Pancreas (tissue), 10 donors: ENCODE results near the gene TTLL5. TPM values are rescaled to one million over a fixed set of nuclear protein-coding genes. Genes with fewer than 3 reads are reported as not detected.

Source experiments
- ATAC-seq, 4 donors: fragments of 200-7000 bp; cut with Tn5 transposase; one replicate each; pipeline versions ENCODE4 v1.8.0 to v1.9.1; 2020; ENCODE audit warnings: mild to moderate bottlenecking in 4 of 4, moderate library complexity in 4 of 4
- DNase-seq, 6 donors: peaks; one replicate each; pipeline ENCODE4 v3.0.0-alpha.2; 2020
- FAIRE-seq: peaks from 2 replicates; lab custom pipeline; 2012; peaks lifted over from hg19 to GRCh38; lab: Jason Lieb, UNC
- H3K27ac ChIP-seq, 4 donors: fragments of 200-600 bp; sonication (generic); 1 replicate in 3 of 4; 2 replicates in 1 of 4; pipeline versions ENCODE4 v1.5.0 to v1.8.0; 2020
- H3K27me3 ChIP-seq, 4 donors: fragments of 200-600 bp; one replicate each; pipeline ENCODE4 v1.8.0; 2021
- H3K36me3 ChIP-seq, 3 donors: fragments of 200-600 bp; sonication (generic) in 1 of 3; one replicate each; pipeline versions ENCODE4 v1.5.0 to v1.8.0; 2020 to 2021
- H3K4me1 ChIP-seq, 3 donors: fragments of 200-600 bp; one replicate each; pipeline ENCODE4 v1.8.0; 2021
- H3K4me3 ChIP-seq, 4 donors: fragments of 200-600 bp; sonication (generic) in 2 of 4; one replicate each; pipeline versions ENCODE4 v1.5.0 to v1.8.0; 2020 to 2021
- H3K9me3 ChIP-seq, 4 donors: fragments of 200-600 bp; one replicate each; pipeline ENCODE4 v1.8.0; 2021
- CTCF ChIP-seq, 4 donors: fragments of 200-600 bp; sonication (generic) in 3 of 4; IDR thresholded peaks; one replicate each; pipeline versions ENCODE4 v1.5.0 to v1.8.0; 2021; ENCODE audit warnings: antibody characterized with exemption in 4 of 4
- WGBS, 2 donors: extraction: QIAGEN DNeasy Blood & Tissue Kit; methylation state at CpG; one replicate each; pipeline ENCODE4 v1.1.7; 2013; 5-methylcytosine and 5-hydroxymethylcytosine counted together
- intact Hi-C, 3 donors: fragments of 100-400 bp; cut with DNase I; formaldehyde crosslinking; loops; one replicate each; pipeline versions ENCODE4 v1.11.1 to v1.14.2; 2022
- polyA plus RNA-seq, 2 donors: library from polyadenylated mRNA; stranded (reverse); fragments of 200-250 nt; gene quantifications; one replicate each; pipeline ENCODE4 v1.2.3, GENCODE V29; 2013
- total RNA-seq, 6 donors: library from RNA; stranded (reverse); fragmentation: NEBNext Ultra II Directional in 4 of 6; extraction: Animal tissue kit (Norgen Biotek cat#: 25700) in 4 of 6; gene quantifications; one replicate each; pipeline versions ENCODE4 v1.2.1 to v1.2.4, GENCODE V29; 2021 to 2023
- donor health status: healthy with polysubstance abuse.
- donor health status: DM: no; HTN: no; CAD: no; lungs with moderate emphysema.
- donor health status: DM: no; HTN: no; CAD: no.
- donor health status: control.
- donor health status: control.
- donor health status: Bipolar disorder and iron deficiency.
- donor health status: DM: yes; HTN: yes; CAD: no.
- donor health status: DM: no; HTN: no; CAD: no.
- donor health status: DM: no; HTN: no; CAD: no.
- donor health status: DM: yes; HTN: yes; CAD: no.

The TTLL5 gene
- total and polyA plus RNA-seq, 8 donors = 7.6 to 22.6 (median 12.0) TPM

- no peaks in the 10 kb centered on the region for H3K36me3 ChIP-seq
- DNase-seq (no peak), ATAC-seq (no peak), FAIRE-seq (no peak)
- H3K4me1 ChIP-seq = no peaks in the 10 kb centered on the region
- intact Hi-C loops = loop anchor here in 1 of 3 donors (5.0 kb wide), 1 partner anchor 69 kb away; no protein-coding TSS in a partner anchor
- H3K27ac ChIP-seq = no peak overlapping the region
- H3K4me3 ChIP-seq = no peak overlapping the region
- no peaks in the 10 kb centered on the region for H3K9me3 ChIP-seq
- 93 to 94% methylated on average over 4 of the region's 4 CpGs for WGBS, 2 donors
- no peaks in the 10 kb centered on the region for H3K27me3 ChIP-seq
- TF ChIP-seq CTCF (IDR thresholded peaks at IDR 0.05) = no peak
These were observed 246.8 kb downstream of the TTLL5 start for GRCh38 chr14:75907756-75908359.

GRCh38 chr14:75909630-75910029, 248.6 kb downstream of the TTLL5 start:
- H3K4me1 ChIP-seq = no peaks in the 10 kb centered on the region
- no peak overlapping the region for H3K4me3 ChIP-seq
- ATAC-seq (no peak), FAIRE-seq (no peak), DNase-seq (no peak)
- 91 to 94% methylated on average over 3 of the region's 3 CpGs for WGBS, 2 donors
- no peak for TF ChIP-seq CTCF (IDR thresholded peaks at IDR 0.05)
- no peak overlapping the region for H3K27ac ChIP-seq
- no peaks in the 10 kb centered on the region for H3K36me3 ChIP-seq
- H3K27me3 ChIP-seq = no peaks in the 10 kb centered on the region
- no peaks in the 10 kb centered on the region for H3K9me3 ChIP-seq
- intact Hi-C loops = loop anchor here in 1 of 3 donors (5.0 kb wide), 1 partner anchor 68 kb away; no protein-coding TSS in a partner anchor

- WGBS, 2 donors = 77% methylated on average over 2 of the region's 2 CpGs
These were observed 249.0 kb downstream of the TTLL5 start for GRCh38 chr14:75910048-75910447.

GRCh38 chr14:75911883-75912282, 250.8 kb downstream of the TTLL5 start:
- H3K4me3 ChIP-seq = no peak overlapping the region
- no peaks in the 10 kb centered on the region for H3K27me3 ChIP-seq
- H3K27ac ChIP-seq = no peak overlapping the region
- no peak for DNase-seq
- no peak for TF ChIP-seq CTCF (IDR thresholded peaks at IDR 0.05)
- no peaks in the 10 kb centered on the region for H3K4me1 ChIP-seq
- intact Hi-C loops = no loop called here
- ATAC-seq = no peak
- H3K9me3 ChIP-seq = no peaks in the 10 kb centered on the region
- no peaks in the 10 kb centered on the region for H3K36me3 ChIP-seq
- WGBS, 2 donors = 84 to 86% methylated on average over 7 of the region's 7 CpGs
- no peak for FAIRE-seq

More at GRCh38 chr14:75910048-75910447, 249.0 kb downstream of the TTLL5 start:
- intact Hi-C loops = no loop called here
- ATAC-seq (no peak), FAIRE-seq (no peak), DNase-seq (no peak)
- H3K4me1 ChIP-seq = no peaks in the 10 kb centered on the region
- H3K36me3 ChIP-seq = no peaks in the 10 kb centered on the region
- no peaks in the 10 kb centered on the region for H3K27me3 ChIP-seq
- H3K4me3 ChIP-seq = no peak overlapping the region
- no peaks in the 10 kb centered on the region for H3K9me3 ChIP-seq
- no peak overlapping the region for H3K27ac ChIP-seq
- no peak for TF ChIP-seq CTCF (IDR thresholded peaks at IDR 0.05)

GRCh38 chr14:75913183-75913582, 252.1 kb downstream of the TTLL5 start:
- no peak for TF ChIP-seq CTCF (IDR thresholded peaks at IDR 0.05)
- DNase-seq (no peak), ATAC-seq (no peak), FAIRE-seq (no peak)
- 92 to 94% methylated on average over 2 of the region's 2 CpGs for WGBS, 2 donors
- intact Hi-C loops = no loop called here
- Histone ChIP-seq H3K27me3 (no peaks in the 10 kb centered on the region), H3K36me3 (no peaks in the 10 kb centered on the region), H3K27ac (no peak overlapping the region), H3K9me3 (no peaks in the 10 kb centered on the region), H3K4me1 (no peaks in the 10 kb centered on the region), H3K4me3 (no peak overlapping the region)
